ENCODE results near the gene THOC6. TPM values are rescaled to one million over a fixed set of nuclear protein-coding genes. Genes with fewer than 3 reads are reported as not detected.

The THOC6 gene
- total and polyA plus RNA-seq, 2 donors (not counting 1 experiment from before 2014, with no cell fraction given): 28.5 to 52.2 TPM

GRCh38 chr16:2987286-2987685 lies 36.5 kb upstream of the THOC6 start:
- H3K9me3 Mint-ChIP-seq (ENCODE audit: insufficient read depth): no peaks in the 10 kb centered on the region
- Histone ChIP-seq H3K9ac (ENCODE audit: low read length) (no peak overlapping the region), H4K20me1 (ENCODE audit: control insufficient read depth, insufficient read depth, low read length, poor library complexity, severe bottlenecking) (no peaks in the 10 kb centered on the region), H3K27ac (ENCODE audit: low read length in 2 of 2) (no peak overlapping the region), H3K36me3 (replicated peaks in 1 of 2; ENCODE audit: control extremely low read depth in 1 of 2, control insufficient read depth in 1 of 2, extremely low read depth in 1 of 2, insufficient read depth in 2 of 2, low read length in 1 of 2) (no peaks in the 10 kb centered on the region), H3K9me3 (ENCODE audit: control extremely low read depth in 1 of 3, control insufficient read depth in 2 of 3, insufficient read depth in 1 of 3, low read length in 2 of 3) (no peaks in the 10 kb centered on the region), H3K4me2 (replicated peaks; ENCODE audit: low read depth, low read length, poor library complexity, severe bottlenecking) (no peak overlapping the region), H3K4me1 (ENCODE audit: control insufficient read depth in 2 of 2, insufficient read depth in 2 of 2, low read length in 2 of 2) (peaks cover 8 to 17% of the 10 kb centered on the region in 2 donors), H3K27me3 (replicated peaks in 1 of 4; ENCODE audit: control extremely low read depth in 1 of 4, control insufficient read depth in 3 of 4, insufficient read depth in 4 of 4, low read length in 3 of 4) (peaks cover 0 to 4% (median 0%) of the 10 kb centered on the region in 4 experiments), H3K79me2 (ENCODE audit: control insufficient read depth, insufficient read depth, low read length) (no peaks in the 10 kb centered on the region), H3K4me3 (ENCODE audit: control extremely low read depth in 1 of 5, extremely low read depth in 1 of 5, insufficient read depth in 1 of 5, low read depth in 2 of 5, low read length in 4 of 5) (no peak overlapping the region), H2AFZ (ENCODE audit: insufficient read depth, low read depth, low read length, poor library complexity, severe bottlenecking) (no peak overlapping the region)
- ATAC-seq (ENCODE audit: low read depth) (no peak), DNase-seq (no peak)
- CTCF ChIA-PET: interaction anchor here (1.2 kb wide), 1 partner anchor 17 kb away, joined by 3 read pairs; no protein-coding TSS in a partner anchor
- POLR2A ChIA-PET: no interaction called here
- no peak overlapping the region for H3K4me3 Mint-ChIP-seq
- peaks cover 10% of the 10 kb centered on the region for H3K4me1 Mint-ChIP-seq
- 88% methylated on average over 9 of the region's 9 CpGs for WGBS (ENCODE audit: insufficient coverage)
- H3K27ac Mint-ChIP-seq: no peak overlapping the region
- intact Hi-C loops (cut with micrococcal nuclease): no loop called here
- no peaks in the 10 kb centered on the region for H3K27me3 Mint-ChIP-seq
- TF ChIP-seq CTCF (IDR thresholded peaks at IDR 0.05): no peak
- no peak for TF ChIP-seq EZH2 (IDR thresholded peaks at IDR 0.05; ENCODE audit: borderline replicate concordance, insufficient read depth, low read depth, low read length, poor library complexity, severe bottlenecking)

GRCh38 chr16:2987833-2988232 lies 36.0 kb upstream of the THOC6 start:
- no peak for ATAC-seq (ENCODE audit: low read depth)
- H3K9me3 Mint-ChIP-seq (ENCODE audit: insufficient read depth): no peaks in the 10 kb centered on the region
- Histone ChIP-seq H3K9ac (ENCODE audit: low read length) (no peak overlapping the region), H3K4me1 (ENCODE audit: control insufficient read depth in 2 of 2, insufficient read depth in 2 of 2, low read length in 2 of 2) (peaks cover 4 to 13% of the 10 kb centered on the region in 2 donors), H3K27me3 (replicated peaks in 1 of 4; ENCODE audit: control extremely low read depth in 1 of 4, control insufficient read depth in 3 of 4, insufficient read depth in 4 of 4, low read length in 3 of 4) (peaks cover 0 to 4% (median 0%) of the 10 kb centered on the region in 4 experiments), H3K27ac (ENCODE audit: low read length in 2 of 2) (no peak overlapping the region), H4K20me1 (ENCODE audit: control insufficient read depth, insufficient read depth, low read length, poor library complexity, severe bottlenecking) (no peaks in the 10 kb centered on the region), H2AFZ (ENCODE audit: insufficient read depth, low read depth, low read length, poor library complexity, severe bottlenecking) (no peak overlapping the region), H3K4me3 (ENCODE audit: control extremely low read depth in 1 of 5, extremely low read depth in 1 of 5, insufficient read depth in 1 of 5, low read depth in 2 of 5, low read length in 4 of 5) (no peak overlapping the region), H3K36me3 (replicated peaks in 1 of 2; ENCODE audit: control extremely low read depth in 1 of 2, control insufficient read depth in 1 of 2, extremely low read depth in 1 of 2, insufficient read depth in 2 of 2, low read length in 1 of 2) (no peaks in the 10 kb centered on the region), H3K9me3 (ENCODE audit: control extremely low read depth in 1 of 3, control insufficient read depth in 2 of 3, insufficient read depth in 1 of 3, low read length in 2 of 3) (no peaks in the 10 kb centered on the region), H3K79me2 (ENCODE audit: control insufficient read depth, insufficient read depth, low read length) (no peaks in the 10 kb centered on the region), H3K4me2 (replicated peaks; ENCODE audit: low read depth, low read length, poor library complexity, severe bottlenecking) (no peak overlapping the region)
- no peak for DNase-seq
- WGBS (ENCODE audit: insufficient coverage): 81% methylated on average over 8 of the region's 8 CpGs
- CTCF ChIA-PET: no interaction called here
- H3K4me3 Mint-ChIP-seq: no peak overlapping the region
- POLR2A ChIA-PET: no interaction called here
- peaks cover 6% of the 10 kb centered on the region for H3K4me1 Mint-ChIP-seq
- no peak for TF ChIP-seq CTCF (IDR thresholded peaks at IDR 0.05)
- no peak for TF ChIP-seq EZH2 (IDR thresholded peaks at IDR 0.05; ENCODE audit: borderline replicate concordance, insufficient read depth, low read depth, low read length, poor library complexity, severe bottlenecking)
- no peaks in the 10 kb centered on the region for H3K27me3 Mint-ChIP-seq
- H3K27ac Mint-ChIP-seq: no peak overlapping the region
- intact Hi-C loops (cut with micrococcal nuclease): no loop called here

Data from B cell (primary cell).